Occipital lobe (tissue), 3 donors: ENCODE results near the gene LPGAT1. TPM values are rescaled to one million over a fixed set of nuclear protein-coding genes. Genes with fewer than 3 reads are reported as not detected.
"Not testable (repeated sequence)": the region's sequence is repeated elsewhere in the genome, so short reads cannot be mapped to it uniquely, and the experiment has no call there.

ENCODE experiments used
- DNase-seq: peaks from one replicate; lab custom pipeline; 2025; lab: John Stamatoyannopoulos, UW
- small RNA-seq: library from RNA; depleted of rRNA; stranded (forward); fragments of <200 nt; gene quantifications from one replicate; pipeline ENCODE3, GENCODE V24; 2014
- total RNA-seq: library from RNA; depleted of rRNA; stranded (reverse); fragments of >200 nt; gene quantifications from one replicate; pipeline ENCODE4 v1.2.3, GENCODE V29; 2014

The LPGAT1 gene
- total RNA-seq, 1 donor from 2014 or later = 97.9 TPM

- DNase-seq = no peak
Measured at GRCh38 chr1:211705467-211706091, 125.0 kb downstream of the LPGAT1 start.

GRCh38 chr1:211704543-211704942 is 126.0 kb downstream of the LPGAT1 start:
- no peak for DNase-seq

GRCh38 chr1:211703812-211704537 is 126.6 kb downstream of the LPGAT1 start:
- no peak for DNase-seq

- no peak for DNase-seq
Measured at GRCh38 chr1:211701733-211702132, 128.8 kb downstream of the LPGAT1 start.

GRCh38 chr1:211699059-211699458 is 131.5 kb downstream of the LPGAT1 start:
- DNase-seq = no peak

- peak; percentile 49 for DNase-seq
Measured at GRCh38 chr1:211698161-211699026, 132.2 kb downstream of the LPGAT1 start.

- DNase-seq = no peak
Measured at GRCh38 chr1:211697356-211697755, 133.2 kb downstream of the LPGAT1 start.

- no peak for DNase-seq
Measured at GRCh38 chr1:211695135-211695816, 135.3 kb downstream of the LPGAT1 start.

GRCh38 chr1:211693911-211694310 is 136.7 kb downstream of the LPGAT1 start:
- DNase-seq = not testable (repeated sequence)

Small RNA genes within 50 kb of the gene (small RNA-seq; reads per million reads assigned to genes)
- gene RF00019 = not detected
- not detected for gene RN7SL344P

Other genes starting within 250 kb of the LPGAT1 start
- gene NEK2, start 155.1 kb downstream of the LPGAT1 start, total RNA-seq = 3.3 TPM
- gene INTS7, start 204.8 kb upstream of the LPGAT1 start, total RNA-seq = 39.5 TPM
- 2.7 TPM for gene DTL, start 205.0 kb upstream of the LPGAT1 start, total RNA-seq